Measurements from ENCODE around the gene SPATA20. TPM values are rescaled to one million over a fixed set of nuclear protein-coding genes. Genes with fewer than 3 reads are reported as not detected.

The SPATA20 gene
- total and polyA plus RNA-seq, 2 donors from 2014 or later: 52.7 to 60.4 TPM

- intact Hi-C loops (cut with DNase I): no loop called here
- TF ChIP-seq CTCF (IDR thresholded peaks at IDR 0.05; ENCODE audit: borderline replicate concordance, extremely low read depth, insufficient read depth): no peak
- Histone ChIP-seq H3K9ac (ENCODE audit: low read length in 3 of 3) (peak overlapping the region in 2 of 3 donors; percentile 54 to 72), H3K4me1 (ENCODE audit: control insufficient read depth in 2 of 3, insufficient read depth in 2 of 3, low read depth in 1 of 3, low read length in 3 of 3) (peaks cover 0 to 6% (median 0%) of the 10 kb centered on the region in 3 donors), H3K27me3 (ENCODE audit: control insufficient read depth, insufficient read depth, low read length) (no peaks in the 10 kb centered on the region), H3K4me3 (ENCODE audit: low read length in 3 of 3) (peak overlapping the region in 2 of 3 donors; percentile 61 to 67), H3K36me3 (ENCODE audit: control insufficient read depth in 2 of 3, insufficient read depth in 3 of 3, low read length in 3 of 3) (no peaks in the 10 kb centered on the region), H3K9me3 (ENCODE audit: control insufficient read depth in 2 of 3, insufficient read depth in 1 of 3, low read length in 3 of 3) (no peaks in the 10 kb centered on the region), H3K27ac (ENCODE audit: low read depth in 2 of 2, low read length in 2 of 2) (peak overlapping the region; percentile 52 to 71)
- FAIRE-seq (no peak), DNase-seq (peak in 2 of 5 donors; percentile 51 to 58)
These were observed 38.2 kb upstream of the SPATA20 start for GRCh38 chr17:50508573-50509460.

- H3K9ac ChIP-seq (ENCODE audit: low read length in 3 of 3): peak overlapping the region in 1 of 3 donors; percentile 48
- H3K27ac ChIP-seq (ENCODE audit: low read depth in 2 of 2, low read length in 2 of 2): peak overlapping the region; percentile 79 to 84
- no peaks in the 10 kb centered on the region for H3K9me3 ChIP-seq (ENCODE audit: control insufficient read depth in 2 of 3, insufficient read depth in 1 of 3, low read length in 3 of 3)
- TF ChIP-seq CTCF (IDR thresholded peaks at IDR 0.05; ENCODE audit: borderline replicate concordance, extremely low read depth, insufficient read depth): no peak
- no peaks in the 10 kb centered on the region for H3K36me3 ChIP-seq (ENCODE audit: control insufficient read depth in 2 of 3, insufficient read depth in 3 of 3, low read length in 3 of 3)
- H3K27me3 ChIP-seq (ENCODE audit: control insufficient read depth, insufficient read depth, low read length): no peaks in the 10 kb centered on the region
- FAIRE-seq (no peak), DNase-seq (peak in 4 of 5 donors; percentile 42 to 70 (median 56))
- intact Hi-C loops (cut with DNase I): no loop called here
- peaks cover 0 to 8% (median 0%) of the 10 kb centered on the region in 3 donors for H3K4me1 ChIP-seq (ENCODE audit: control insufficient read depth in 2 of 3, insufficient read depth in 2 of 3, low read depth in 1 of 3, low read length in 3 of 3)
- H3K4me3 ChIP-seq (ENCODE audit: low read length in 3 of 3): peak overlapping the region in 1 of 3 donors; percentile 17
These were observed 35.9 kb upstream of the SPATA20 start for GRCh38 chr17:50511058-50511457.

- FAIRE-seq (no peak), DNase-seq (no peak)
- intact Hi-C loops (cut with DNase I): no loop called here
- Histone ChIP-seq H3K27me3 (ENCODE audit: control insufficient read depth, insufficient read depth, low read length) (no peaks in the 10 kb centered on the region), H3K9me3 (ENCODE audit: control insufficient read depth in 2 of 3, insufficient read depth in 1 of 3, low read length in 3 of 3) (no peaks in the 10 kb centered on the region), H3K4me3 (ENCODE audit: low read length in 3 of 3) (no peak overlapping the region), H3K9ac (ENCODE audit: low read length in 3 of 3) (no peak overlapping the region), H3K4me1 (ENCODE audit: control insufficient read depth in 2 of 3, insufficient read depth in 2 of 3, low read depth in 1 of 3, low read length in 3 of 3) (peaks cover 0 to 6% (median 0%) of the 10 kb centered on the region in 3 donors), H3K27ac (ENCODE audit: low read depth in 2 of 2, low read length in 2 of 2) (no peak overlapping the region), H3K36me3 (ENCODE audit: control insufficient read depth in 2 of 3, insufficient read depth in 3 of 3, low read length in 3 of 3) (no peaks in the 10 kb centered on the region)
- TF ChIP-seq CTCF (IDR thresholded peaks at IDR 0.05; ENCODE audit: borderline replicate concordance, extremely low read depth, insufficient read depth): no peak
These were observed 33.5 kb upstream of the SPATA20 start for GRCh38 chr17:50513495-50513894.
